HUES6 (cell line): ENCODE data around the gene RBM23.

ENCODE experiments used
- H3K27ac ChIP-seq: 2 replicates; pipeline ENCODE4 v1.7.0; 2013; ENCODE audit warnings: low read depth, mild to moderate bottlenecking, low read length, inconsistent platforms
- H3K27me3 ChIP-seq: 2 replicates; pipeline ENCODE4 v1.6.1; 2013; ENCODE audit warnings: low read length; ENCODE audit not compliant: control insufficient read depth, insufficient read depth
- H3K36me3 ChIP-seq: 2 replicates; pipeline ENCODE4 v1.6.1; 2013; ENCODE audit warnings: low read length; ENCODE audit not compliant: control insufficient read depth, insufficient read depth
- H3K4me1 ChIP-seq: 2 replicates; pipeline ENCODE4 v1.6.1; 2013; ENCODE audit warnings: low read length; ENCODE audit not compliant: control insufficient read depth, insufficient read depth
- H3K4me3 ChIP-seq: 2 replicates; pipeline ENCODE4 v1.5.1; 2013; ENCODE audit warnings: low read depth, low read length
- H3K9ac ChIP-seq: one replicate; pipeline ENCODE4 v1.6.1; 2013; ENCODE audit warnings: mild to moderate bottlenecking, low read length
- H3K9me3 ChIP-seq: 2 replicates; pipeline ENCODE4 v1.6.1; 2013; ENCODE audit warnings: low read depth, low read length; ENCODE audit not compliant: control insufficient read depth, insufficient read depth

Gene RBM23

DNA sequence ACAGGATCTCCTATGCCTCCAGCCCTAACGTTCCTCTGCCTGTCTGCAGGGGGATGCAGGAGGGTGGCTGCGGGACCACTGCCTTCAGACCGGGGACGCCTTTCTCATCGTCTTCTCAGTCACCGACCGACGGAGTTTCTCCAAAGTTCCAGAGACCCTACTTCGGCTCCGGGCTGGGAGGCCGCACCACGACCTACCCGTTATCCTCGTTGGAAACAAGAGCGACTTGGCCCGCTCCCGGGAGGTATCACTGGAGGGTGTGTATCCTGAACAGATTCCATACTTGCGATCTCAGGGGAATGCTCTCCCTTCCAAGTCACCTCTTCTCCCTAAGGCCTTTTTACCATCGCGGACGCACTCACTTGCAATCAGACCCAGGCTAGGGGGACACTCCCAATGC, 33.0 kb downstream of the RBM23 start:
- Histone ChIP-seq H3K9me3 (no peaks in the 10 kb centered on the region), H3K36me3 (no peaks in the 10 kb centered on the region), H3K4me3 (peak overlapping the region; percentile 71), H3K9ac (peak overlapping the region; percentile 54), H3K27ac (no peak overlapping the region), H3K4me1 (peaks cover 29% of the 10 kb centered on the region), H3K27me3 (peaks cover 30% of the 10 kb centered on the region)

DNA sequence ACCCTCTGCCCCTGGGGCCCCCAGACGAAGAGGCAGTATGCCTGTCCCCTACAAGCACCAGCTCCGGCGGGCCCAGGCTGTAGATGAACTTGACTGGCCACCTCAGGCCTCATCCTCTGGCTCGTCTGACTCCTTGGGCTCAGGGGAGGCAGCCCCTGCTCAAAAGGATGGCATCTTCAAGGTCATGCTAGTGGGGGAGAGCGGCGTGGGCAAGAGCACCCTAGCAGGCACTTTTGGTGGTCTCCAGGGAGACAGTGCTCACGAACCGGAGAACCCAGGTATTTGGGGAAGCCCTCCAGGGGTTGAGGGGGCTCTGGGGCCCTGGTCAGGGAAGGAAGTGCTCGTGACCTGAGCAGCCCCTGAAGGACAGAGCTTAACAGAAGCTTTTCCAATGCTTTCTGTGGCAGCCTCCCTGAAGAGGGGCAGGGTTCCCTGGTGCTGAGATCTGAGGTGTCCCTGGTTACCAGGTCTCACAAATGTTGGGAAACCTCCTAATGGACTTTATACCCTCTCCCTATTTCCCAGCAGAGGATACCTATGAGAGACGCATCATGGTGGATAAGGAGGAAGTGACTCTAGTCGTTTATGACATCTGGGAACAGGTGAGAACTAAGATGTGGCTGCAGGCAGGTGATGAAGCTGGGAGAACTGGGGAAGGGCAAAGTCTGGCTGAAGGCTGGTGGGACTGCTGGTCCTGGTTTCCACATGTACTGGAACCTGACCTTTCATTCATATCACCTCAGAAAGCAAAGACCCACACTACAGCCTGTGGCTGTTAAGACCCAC, 34.0 kb downstream of the RBM23 start:
- Histone ChIP-seq H3K27ac (no peak overlapping the region), H3K36me3 (no peaks in the 10 kb centered on the region), H3K4me3 (no peak overlapping the region), H3K9me3 (no peaks in the 10 kb centered on the region), H3K4me1 (peaks cover 29% of the 10 kb centered on the region), H3K27me3 (peaks cover 30% of the 10 kb centered on the region), H3K9ac (no peak overlapping the region)

DNA sequence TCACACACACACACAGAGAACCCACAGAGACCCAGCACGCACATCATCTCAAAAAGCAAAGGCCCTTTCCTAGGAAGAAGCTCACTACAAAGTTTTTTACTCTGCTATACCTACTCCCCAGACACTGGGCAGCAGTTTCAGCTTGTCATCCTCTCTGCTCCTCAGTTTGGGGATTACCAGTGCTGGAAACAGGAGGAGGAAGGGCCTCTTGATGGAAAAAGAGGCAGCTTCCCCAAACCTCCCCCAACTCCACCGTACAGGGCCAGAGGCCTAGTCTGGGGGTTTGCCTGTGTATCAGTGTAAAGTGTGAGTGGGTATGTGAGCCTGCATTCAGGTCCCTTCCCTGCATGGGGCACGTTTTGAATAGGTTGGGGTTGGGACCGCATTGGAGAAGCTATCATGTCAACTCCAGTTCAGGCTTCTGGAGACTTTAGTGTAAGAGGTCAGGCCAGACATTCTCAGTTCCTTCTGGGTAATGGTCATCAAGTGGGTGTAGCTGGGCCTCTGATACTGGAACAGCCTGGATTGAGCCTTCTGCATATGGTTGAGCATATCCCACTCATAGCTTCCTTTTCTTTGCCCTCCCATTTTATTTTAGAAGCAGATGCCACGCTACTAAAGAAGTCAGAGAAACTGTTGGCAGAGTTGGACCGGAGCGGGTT, 34.7 kb downstream of the RBM23 start:
- H3K36me3 ChIP-seq, result no peaks in the 10 kb centered on the region
- no peak overlapping the region for H3K4me3 ChIP-seq
- H3K9me3 ChIP-seq, result no peaks in the 10 kb centered on the region
- H3K4me1 ChIP-seq, result peaks cover 29% of the 10 kb centered on the region
- H3K9ac ChIP-seq, result no peak overlapping the region
- no peak overlapping the region for H3K27ac ChIP-seq
- H3K27me3 ChIP-seq, result peaks cover 30% of the 10 kb centered on the region

DNA sequence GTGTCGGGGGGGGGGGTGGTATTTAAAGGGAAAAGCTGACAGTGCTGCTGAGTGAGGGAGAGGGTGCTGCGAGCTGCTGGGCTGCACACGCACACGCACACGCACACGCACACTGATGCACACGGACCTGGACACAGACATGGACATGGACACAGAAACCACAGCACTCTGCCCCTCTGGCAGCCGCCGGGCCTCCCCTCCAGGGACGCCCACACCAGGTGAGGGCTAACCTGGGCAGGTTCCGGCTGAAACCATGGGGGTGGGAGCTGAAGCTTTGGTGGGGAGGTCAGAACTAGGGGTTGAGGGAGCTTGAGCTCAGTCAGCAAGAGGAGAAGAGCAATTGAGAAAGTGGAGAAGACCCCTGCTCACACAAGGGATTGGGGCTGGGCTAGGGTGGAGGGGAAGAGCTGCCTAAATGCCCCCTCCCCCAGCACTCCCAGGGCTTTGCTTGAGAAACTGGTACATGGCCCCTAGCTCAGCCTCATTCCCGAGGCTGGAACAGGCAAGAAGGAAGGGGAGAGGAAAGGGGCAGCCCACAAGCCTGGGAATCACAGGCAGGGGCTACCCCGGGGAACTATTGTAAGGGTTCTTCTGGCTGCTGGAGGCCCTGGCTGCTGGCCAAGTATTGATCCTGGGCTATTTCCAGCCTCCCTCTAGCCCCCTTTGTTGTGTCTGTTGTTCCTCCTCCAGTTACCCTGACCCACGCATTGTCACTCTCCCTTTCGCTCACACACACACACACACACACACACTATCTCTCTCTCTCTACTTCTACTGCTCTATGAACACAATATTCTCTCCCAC, 35.6 kb downstream of the RBM23 start, which contains the start of gene REM2:
REM2 (plus strand) TSS at position 50 of the 804 bp plus-strand sequence; CDS start at position 116, 66 bp downstream.
- Histone ChIP-seq H3K9me3 (no peaks in the 10 kb centered on the region), H3K4me3 (peak within 1 kb of the TSS; percentile 53), H3K36me3 (no peaks in the 10 kb centered on the region), H3K4me1 (peaks cover 29% of the 10 kb centered on the region), H3K27ac (no peak within 1 kb of the TSS), H3K9ac (peak within 1 kb of the TSS; percentile 48), H3K27me3 (peaks cover 30% of the 10 kb centered on the region)

DNA sequence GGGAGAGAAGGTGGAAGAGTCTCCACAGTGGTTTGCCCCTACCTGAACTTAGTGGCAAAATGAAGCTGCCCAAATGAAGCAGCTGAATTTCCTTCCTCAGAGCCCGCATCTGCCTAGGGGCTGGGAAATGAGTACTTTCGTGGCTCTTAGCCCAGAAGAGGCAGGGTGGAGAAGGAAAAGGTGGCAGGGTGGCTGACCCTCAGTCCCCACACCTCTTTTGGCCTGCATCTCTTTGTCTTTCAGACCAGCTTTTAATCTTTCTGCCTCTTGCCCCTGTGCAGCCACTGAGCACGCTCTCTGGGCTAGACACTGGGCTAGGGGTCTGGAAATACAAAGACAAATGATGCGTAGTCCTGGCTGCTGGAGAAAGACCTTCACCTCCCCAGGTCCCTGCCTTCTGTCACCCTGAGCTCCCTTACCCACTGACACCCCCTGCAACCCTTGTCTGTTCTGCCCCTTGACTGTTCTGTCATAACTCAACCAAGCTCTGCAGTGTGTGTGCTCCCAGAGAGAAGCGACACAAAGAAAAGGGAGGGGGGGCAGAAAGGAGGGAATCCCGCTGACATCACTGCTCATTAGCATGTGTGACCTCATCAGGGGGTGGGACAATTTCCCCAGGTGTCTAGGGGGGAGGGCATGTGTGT, 36.3 kb downstream of the RBM23 start:
- Histone ChIP-seq H3K9ac (no peak overlapping the region), H3K4me3 (peak overlapping the region; percentile 53), H3K27ac (no peak overlapping the region), H3K27me3 (peaks cover 30% of the 10 kb centered on the region), H3K9me3 (no peaks in the 10 kb centered on the region), H3K36me3 (no peaks in the 10 kb centered on the region), H3K4me1 (peaks cover 26% of the 10 kb centered on the region)

DNA sequence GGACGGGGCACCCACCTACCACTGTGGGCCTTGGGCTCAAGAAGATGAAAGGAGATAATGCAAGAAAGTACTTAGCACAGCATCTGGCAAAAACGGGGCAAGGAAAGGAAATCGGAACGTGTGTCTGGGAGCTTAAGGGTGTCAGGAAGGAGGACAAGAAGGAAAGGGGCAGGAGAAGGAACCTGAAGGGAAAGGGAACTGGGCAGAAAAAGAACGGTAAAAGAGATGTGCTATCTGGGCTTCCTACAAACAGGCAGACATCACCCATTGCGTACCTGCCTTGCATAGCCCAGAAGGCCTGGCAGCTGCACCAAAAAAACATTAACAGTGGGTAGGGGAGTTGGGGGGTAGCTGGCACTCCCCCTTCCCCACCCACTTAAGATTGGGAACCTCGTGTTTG, 36.9 kb downstream of the RBM23 start:
- Histone ChIP-seq H3K4me1 (peaks cover 25% of the 10 kb centered on the region), H3K9ac (no peak overlapping the region), H3K27ac (no peak overlapping the region)

DNA sequence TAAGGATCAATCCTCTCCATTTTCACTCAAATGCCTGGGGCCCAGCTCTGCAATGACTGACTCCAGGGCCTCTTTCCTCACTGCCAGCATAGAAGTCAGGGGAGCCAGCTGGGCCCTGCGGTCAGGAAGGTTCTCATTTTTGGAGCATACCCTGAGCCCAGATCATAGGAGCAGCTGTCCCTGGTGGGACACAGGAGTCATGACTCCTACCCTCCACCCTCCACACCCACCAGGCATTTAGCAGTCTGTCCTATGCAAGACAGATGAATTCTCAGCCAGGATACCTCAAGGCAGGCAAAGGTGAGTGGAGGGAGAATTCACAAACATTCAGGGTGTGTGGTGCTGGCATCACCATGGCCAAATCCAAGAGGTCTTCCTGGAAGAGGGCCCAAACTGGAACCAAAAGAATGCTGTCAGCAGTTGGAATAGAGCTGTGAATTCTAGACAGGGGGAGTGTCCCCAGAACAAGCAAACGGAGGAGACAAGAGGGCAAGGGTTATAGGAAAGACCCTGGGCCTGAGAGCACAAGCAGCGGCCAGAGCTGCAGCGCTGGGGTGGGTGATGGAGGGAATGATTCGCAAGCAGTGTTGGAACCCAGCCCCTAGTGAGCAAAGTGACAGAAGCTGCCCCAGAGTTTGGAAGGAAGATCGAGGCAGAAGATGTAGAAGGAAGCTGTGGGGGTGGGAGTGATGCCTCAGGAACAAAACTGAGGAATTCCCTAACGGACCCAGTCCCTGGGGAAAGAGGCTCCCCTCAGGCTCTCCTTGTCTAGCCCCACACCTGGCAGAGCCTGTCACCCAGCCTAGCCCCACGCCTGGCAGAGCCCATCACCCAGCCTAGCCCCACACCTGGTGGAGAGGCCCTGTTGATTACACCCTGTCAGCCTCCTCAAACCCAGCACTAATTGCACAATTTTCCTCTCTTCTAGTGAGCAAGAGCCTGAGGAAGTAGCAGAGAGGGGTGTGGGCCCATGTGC, 40.4 kb downstream of the RBM23 start:
- peaks cover 13% of the 10 kb centered on the region for H3K4me1 ChIP-seq
- H3K4me3 ChIP-seq, result no peak overlapping the region
- H3K36me3 ChIP-seq, result peaks cover 24% of the 10 kb centered on the region; the same call in 1 of the 2 replicates

More for the DNA sequence above, 36.9 kb downstream of the RBM23 start:
- Histone ChIP-seq H3K36me3 (0 out of 2 replicates have a peak, but pooled peaks cover under 1% of the 10 kb centered on the region), H3K9me3 (no peaks in the 10 kb centered on the region), H3K27me3 (peaks cover 30% of the 10 kb centered on the region), H3K4me3 (peak overlapping the region; percentile 53; the same call in 1 of the 2 replicates)

DNA sequence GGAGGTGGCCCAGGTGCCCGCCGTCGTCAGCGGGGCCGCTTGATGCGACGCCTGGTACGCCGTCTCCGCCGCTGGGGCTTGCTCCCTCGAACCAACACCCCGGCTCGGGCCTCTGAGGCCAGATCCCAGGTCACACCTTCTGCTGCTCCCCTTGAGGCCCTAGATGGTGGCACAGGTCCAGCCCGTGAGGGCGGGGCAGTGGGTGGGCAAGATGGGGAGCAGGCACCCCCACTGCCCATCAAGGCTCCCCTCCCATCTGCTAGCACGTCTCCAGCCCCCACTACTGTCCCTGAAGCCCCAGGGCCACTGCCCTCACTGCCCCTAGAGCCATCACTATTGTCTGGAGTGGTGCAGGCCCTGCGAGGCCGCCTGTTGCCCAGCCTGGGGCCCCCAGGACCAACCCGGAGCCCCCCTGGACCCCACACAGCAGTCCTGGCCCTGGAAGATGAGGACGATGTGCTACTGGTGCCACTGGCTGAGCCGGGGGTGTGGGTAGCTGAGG, 41.9 kb downstream of the RBM23 start:
- Histone ChIP-seq H3K9me3 (no peaks in the 10 kb centered on the region), H3K4me3 (no peak overlapping the region), H3K36me3 (peaks cover 24% of the 10 kb centered on the region; the same call in 1 of the 2 replicates), H3K27ac (no peak overlapping the region), H3K9ac (no peak overlapping the region), H3K4me1 (peaks cover 5% of the 10 kb centered on the region; the same call in 1 of the 2 replicates), H3K27me3 (peaks cover 6% of the 10 kb centered on the region; the same call in 1 of the 2 replicates)

More for the DNA sequence above, 40.4 kb downstream of the RBM23 start:
- no peak overlapping the region for H3K9ac ChIP-seq
- no peaks in the 10 kb centered on the region for H3K9me3 ChIP-seq
- no peak overlapping the region for H3K27ac ChIP-seq
- H3K27me3 ChIP-seq, result peaks cover 6% of the 10 kb centered on the region; the same call in 1 of the 2 replicates

DNA sequence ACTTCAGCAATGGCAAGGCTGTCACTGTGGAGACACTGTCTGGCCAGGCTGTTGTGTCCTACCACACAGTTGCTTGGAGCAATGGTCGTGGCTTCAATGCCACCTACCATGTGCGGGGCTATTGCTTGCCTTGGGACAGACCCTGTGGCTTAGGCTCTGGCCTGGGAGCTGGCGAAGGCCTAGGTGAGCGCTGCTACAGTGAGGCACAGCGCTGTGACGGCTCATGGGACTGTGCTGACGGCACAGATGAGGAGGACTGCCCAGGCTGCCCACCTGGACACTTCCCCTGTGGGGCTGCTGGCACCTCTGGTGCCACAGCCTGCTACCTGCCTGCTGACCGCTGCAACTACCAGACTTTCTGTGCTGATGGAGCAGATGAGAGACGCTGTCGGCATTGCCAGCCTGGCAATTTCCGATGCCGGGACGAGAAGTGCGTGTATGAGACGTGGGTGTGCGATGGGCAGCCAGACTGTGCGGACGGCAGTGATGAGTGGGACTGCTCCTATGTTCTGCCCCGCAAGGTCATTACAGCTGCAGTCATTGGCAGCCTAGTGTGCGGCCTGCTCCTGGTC, 43.1 kb downstream of the RBM23 start:
- Histone ChIP-seq H3K4me3 (no peak overlapping the region), H3K27me3 (no peaks in the 10 kb centered on the region), H3K9ac (no peak overlapping the region), H3K4me1 (peaks cover 7% of the 10 kb centered on the region), H3K9me3 (no peaks in the 10 kb centered on the region), H3K36me3 (peaks cover 24% of the 10 kb centered on the region; the same call in 1 of the 2 replicates), H3K27ac (no peak overlapping the region)
